ENCODE results near the gene SNTG2.
"Not testable (repeated sequence)": the region's sequence is repeated elsewhere in the genome, so short reads cannot be mapped to it uniquely, and the experiment has no call there.

SNTG2 gene

DNA sequence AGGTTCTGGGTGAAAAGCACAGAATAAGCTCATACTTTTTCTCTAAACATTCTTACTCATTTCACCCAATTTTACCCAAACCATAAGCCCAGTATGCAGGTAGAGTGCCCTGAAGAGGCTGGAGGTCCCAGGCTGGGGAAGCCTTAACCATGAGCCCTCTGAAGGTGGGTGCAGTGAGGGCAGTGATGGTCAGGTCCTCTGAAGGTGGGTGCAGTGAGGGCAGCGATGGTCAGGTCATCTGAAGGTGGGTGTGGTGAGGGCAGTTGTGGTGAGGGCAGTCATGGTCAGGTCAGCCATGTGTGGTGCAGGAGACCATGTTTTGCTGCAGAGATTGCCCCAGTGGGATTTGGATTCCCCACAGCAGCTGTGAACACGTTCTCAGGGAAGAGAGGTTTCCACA, 148.8 kb downstream of the SNTG2 start:
- DNase-seq (ENCODE audit: low read depth in 3 of 3): no peak

DNA sequence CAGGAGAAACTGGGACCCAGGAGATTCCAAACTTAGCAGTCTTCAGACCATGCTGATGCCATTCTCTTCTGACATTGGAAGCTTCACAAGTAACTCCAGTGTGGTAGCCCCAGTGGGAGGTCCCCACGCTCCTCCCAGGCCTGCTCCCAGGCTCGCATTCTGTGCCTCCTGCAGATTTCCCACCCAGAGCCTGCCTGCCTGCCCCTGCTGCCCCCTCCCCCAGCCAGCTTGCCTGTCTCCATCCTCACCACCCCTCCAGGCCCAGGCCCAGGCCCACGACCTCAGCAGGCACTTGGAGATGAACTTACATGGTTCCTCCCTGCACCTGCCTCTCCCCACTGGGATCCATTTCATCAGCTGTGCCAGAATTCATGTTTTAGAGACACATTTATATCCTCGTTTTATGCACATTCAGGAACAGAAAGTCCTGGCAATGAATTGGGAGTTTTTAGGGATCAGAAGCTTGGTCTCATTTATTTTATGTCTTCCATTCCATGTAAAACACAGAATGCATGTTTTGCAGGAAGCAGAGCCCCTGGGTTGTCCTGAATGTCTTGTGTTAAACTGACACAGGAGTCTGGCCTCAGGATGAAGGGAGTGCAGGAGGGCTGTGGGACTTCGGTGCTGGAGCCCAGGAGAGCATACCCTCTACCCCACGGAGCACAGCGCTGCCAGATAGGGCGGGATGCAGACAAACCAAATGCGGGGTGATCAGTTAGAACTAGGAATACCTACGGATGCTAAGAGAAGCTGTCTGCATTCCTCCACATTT, 150.5 kb downstream of the SNTG2 start:
- no peak for DNase-seq (ENCODE audit: low read depth in 3 of 3)

DNA sequence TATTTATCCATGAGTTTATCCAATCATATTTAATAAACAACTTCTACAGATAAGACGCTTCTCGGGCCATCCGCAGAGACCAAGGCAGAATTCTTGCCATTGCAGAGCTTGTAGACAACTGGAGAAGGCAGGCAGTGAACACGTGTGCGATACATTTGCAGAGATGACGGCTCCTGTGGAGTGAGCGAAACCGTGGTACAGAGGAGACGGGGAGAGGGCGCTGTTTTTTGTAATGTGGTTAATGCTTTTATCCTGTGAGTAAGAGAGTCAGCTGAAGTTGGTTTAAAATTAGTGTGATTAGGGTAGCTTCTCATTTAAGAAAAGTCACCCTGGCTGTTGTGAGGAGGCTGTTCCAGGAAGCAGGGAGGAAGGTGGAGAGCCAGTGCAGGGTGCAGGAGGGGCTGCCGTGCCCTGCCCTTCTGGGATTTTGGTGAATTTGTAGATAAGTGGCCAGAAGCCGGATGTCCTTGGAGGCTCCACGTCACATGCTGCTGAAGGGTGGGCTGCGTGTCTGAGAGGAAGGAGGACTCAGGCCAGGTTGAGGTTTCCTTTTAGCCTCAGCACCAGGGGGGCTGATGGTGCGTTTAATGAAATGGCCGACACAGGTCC, 151.4 kb downstream of the SNTG2 start:
- DNase-seq (ENCODE audit: low read depth in 3 of 3): no peak

DNA sequence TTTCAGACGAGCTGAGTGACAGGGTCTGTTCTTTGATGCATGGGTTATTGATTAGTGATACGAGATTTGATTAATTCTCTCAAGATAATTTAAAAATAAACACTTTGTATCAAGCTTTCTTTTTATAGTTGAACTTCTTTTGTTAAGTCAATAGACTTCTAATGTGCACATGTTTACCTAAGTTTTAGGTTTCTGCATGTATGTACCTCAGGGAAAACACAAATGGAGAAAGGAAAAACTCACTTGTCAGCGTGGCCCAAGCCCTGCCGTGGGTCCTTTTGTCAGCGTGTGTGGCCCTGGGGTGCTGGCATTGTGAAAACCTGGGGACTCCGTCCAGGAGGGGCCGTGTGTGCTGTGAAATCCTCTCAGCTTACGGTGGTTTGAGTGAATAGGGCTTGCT, 153.7 kb downstream of the SNTG2 start:
- DNase-seq (ENCODE audit: low read depth in 3 of 3): no peak

DNA sequence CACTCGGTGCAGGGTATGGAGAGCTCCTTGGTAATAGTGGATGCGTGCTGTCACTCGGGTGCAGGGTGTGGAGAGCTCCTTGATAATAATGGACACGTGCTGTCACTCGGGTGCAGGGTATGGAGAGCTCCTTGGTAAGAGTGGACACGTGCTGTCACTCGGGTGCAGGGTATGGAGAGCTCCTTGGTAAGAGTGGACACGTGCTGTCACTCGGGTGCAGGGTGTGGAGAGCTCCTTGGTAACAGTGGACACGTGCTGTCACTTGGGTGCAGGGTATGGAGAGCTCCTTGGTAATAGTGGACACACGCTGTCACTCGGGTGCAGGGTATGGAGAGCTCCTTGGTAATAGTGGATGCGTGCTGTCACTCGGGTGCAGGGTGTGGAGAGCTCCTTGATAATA, 155.7 kb downstream of the SNTG2 start:
- DNase-seq (ENCODE audit: low read depth in 3 of 3): not testable (repeated sequence)

DNA sequence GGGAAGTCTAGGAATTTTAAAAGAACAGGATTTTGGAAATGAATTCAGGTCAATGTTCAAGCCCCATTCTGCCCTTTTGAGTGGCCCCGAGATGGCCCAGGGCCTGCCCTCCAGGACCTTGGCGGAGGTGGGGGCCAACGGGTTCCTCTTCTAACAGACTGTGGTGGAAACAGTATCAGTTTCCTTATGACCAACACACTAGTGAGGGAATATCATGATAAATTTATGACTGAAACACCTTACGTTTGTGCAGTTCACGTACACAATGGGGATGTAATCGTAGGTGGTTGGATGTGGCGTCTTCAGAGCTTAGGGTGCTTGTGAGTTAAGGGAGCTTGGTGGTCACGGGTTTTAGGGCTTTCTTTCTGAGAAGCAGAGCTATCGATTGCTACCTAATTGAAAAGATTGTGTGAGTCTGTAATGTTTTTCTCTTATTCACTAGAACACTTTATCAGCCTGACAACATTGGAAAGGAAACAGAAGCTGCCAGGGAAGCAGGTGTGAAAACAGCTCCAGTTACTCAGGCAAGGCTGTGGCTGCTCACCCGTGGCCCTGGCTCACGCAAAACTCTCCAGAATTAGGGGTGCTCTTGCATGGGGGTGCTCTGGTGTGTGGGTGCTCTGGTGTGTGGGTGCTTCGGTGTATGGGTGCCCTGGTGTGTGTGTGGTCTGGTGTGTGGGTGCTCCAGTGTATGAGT, 165.3 kb downstream of the SNTG2 start:
- DNase-seq (ENCODE audit: low read depth in 3 of 3): no peak

DNA sequence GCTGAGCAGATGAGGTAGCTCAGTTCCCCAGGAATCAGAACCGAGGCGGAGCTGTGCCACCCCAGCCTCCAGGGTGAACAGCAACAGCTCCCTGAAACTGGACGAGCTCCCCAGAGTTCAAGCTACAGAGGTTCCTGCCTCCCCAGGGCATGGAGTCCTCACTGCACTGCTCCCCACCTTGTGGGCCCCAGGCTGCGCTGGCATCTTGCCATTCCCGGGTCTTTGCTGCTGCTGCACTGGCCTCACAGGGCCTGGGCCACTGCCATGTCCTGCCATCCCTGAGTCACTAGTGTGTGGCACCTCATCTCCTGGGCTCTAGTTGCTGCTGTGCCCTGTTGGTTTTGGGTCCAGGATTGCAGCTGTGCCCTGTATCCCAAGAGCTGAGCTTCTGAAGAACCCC, 166.9 kb downstream of the SNTG2 start:
- no peak for DNase-seq (ENCODE audit: low read depth in 3 of 3)

DNA sequence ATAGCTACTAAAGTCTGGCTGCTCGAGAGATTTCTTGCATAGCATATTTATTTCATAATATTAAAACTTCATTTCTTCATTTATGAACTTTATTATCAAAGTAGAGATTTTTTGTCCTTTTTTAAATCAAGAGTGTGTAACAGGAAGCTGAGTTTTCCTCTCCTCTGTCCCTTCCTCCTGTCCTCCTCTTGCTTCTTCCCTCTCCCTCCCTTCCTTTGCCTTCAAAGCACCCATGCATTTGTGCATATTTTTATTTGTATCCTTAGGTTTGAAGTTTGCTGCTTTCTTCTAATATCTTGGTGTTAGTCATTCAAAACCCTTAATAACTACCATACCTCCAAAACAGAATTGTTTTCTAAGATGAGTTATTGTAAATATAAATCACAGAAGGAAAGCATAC, 174.6 kb downstream of the SNTG2 start:
- no peak for DNase-seq (ENCODE audit: low read depth in 3 of 3)

DNA sequence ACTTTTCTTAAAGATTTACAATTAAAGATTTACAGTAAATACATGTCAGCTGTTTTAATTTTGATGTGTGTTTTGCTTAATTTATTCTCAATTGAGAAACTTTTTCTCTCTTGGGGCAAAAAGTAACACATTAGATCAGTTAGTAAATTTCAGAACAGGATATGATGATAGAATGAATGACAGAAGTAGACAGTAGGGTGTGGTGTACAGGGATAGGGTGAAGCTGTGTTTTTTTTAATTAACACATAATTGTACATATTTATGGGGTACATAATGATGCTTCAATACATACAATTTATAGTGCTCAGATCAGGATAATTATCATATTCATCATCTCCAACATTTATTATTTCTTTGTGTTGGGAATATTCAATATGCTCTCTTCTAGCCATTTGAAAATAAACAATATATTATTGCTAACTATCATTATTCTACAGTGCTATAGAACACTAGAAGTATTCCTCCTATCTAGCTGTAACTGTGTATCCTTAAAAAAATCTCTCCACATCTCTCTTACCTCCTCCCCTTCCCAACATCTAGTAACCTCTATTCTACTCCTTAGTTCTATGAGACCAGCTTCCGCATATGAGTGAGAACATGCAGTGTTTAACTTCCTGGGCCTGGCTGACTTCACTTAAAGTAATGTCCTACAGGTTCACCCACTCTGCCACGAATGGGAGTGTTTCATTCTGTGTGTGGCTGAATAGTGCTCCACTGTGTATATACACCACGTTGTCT, 175.2 kb downstream of the SNTG2 start:
- DNase-seq (ENCODE audit: low read depth in 3 of 3): no peak

DNA sequence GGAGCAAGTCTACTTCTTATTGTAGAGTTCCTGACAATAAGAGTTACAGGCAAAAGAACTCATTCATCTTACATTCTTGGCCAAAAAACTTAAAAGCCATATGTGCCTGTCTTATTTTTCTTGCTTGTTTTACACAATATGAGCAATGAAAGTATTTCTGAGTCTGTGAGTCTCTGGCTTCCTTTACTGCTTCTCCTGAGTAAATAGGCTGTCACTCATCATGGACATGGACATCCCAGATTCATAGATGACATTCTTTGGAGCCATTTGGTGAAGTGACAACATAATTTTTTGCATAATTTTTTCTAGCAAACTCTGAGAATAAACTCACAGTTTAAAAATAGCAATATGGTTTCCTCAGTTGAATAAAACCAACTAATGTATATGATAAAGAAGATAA, 179.3 kb downstream of the SNTG2 start:
- DNase-seq (ENCODE audit: low read depth in 3 of 3): no peak

DNA sequence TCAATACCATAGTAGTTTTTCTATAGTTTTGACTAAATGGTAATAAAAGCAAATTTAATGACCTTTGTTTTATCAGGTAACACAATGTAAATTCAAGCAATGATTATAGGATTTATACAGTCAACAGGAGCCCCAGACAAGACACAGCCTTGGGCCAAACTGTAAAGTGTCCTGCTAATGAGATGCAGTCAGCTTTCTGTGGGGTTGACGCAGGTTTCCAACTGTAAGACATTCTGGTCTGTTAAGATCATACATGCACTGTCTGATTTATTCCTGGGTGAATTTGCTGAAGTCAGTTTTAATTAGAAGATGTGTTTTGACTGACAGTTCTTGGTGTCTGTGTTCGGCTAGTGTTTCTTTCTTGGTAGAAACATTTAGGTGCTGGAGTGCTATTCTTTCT, 180.3 kb downstream of the SNTG2 start:
- no peak for DNase-seq (ENCODE audit: low read depth in 3 of 3)

DNA sequence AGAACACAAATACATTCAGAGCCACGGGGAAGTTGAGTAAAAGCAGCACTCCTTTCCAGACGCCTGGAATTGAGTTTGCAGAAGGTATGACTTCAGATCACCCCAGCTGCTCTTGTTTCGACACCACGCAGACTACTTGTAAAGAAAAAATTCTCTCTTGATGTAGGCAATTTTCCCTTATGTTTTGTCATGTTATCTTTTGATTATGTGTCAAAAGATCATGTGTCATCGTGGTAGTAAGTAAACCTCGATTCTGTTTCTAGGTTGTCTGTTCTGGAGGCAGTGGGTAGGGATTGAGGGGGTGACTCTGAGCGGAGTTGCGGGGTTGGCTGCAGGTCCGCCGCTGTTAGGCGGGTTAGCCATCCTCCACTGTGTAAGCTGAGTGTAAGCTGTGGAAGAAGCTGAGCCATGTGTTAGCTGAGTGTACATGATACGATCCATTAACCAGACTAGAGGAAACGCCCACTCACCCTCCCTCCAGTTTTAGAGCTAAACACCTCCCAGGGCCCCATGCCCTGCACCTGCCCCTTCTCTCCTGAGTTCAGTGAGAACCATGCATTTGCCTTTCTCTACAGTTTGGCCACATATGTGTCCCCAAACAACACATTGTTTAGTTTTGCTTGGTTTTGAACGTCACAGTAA, 181.8 kb downstream of the SNTG2 start:
- peak in 2 of 3 donors; percentile 36 to 41 for DNase-seq (ENCODE audit: low read depth in 3 of 3)

DNA sequence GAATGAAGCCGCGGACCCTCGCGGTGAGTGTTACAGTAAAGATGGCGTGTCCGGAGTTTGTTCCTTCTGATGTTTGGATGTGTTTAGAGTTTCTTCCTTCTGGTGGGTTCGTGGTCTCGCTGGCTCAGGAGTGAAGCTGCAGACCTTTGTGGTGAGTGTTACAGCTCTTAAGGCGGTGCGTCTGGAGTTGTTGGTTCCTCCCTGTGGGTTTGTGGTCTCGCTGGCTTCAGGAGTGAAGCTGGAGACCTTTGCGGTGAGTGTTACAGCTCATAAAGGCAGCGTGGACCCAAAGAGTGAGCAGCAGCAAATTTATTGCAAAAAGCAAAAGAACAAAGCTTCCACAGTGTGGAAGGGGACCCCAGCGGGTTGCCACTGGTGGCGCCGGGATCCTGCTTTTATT, 183.2 kb downstream of the SNTG2 start:
- DNase-seq (ENCODE audit: low read depth in 3 of 3): not testable (repeated sequence)

DNA sequence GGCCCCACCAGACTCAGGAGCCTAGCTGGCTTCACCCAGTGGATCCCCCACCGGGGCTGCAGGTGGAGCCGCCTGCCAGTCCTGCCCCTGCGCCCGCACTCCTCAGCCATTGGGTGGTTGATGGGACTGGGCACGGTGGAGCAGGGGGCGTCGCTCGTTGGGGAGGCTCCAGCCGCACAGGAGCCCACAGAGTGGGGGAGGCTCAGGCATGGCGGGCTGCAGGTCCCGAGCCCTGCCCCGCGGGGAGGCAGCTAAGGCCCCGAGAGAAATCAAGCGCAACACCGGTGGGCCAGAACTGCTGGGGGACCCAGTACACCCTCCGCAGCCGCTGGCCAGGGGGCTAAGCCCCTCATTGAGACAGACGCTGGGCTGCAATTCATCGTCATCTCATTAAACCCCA, 184.0 kb downstream of the SNTG2 start:
- DNase-seq (ENCODE audit: low read depth in 3 of 3): no peak

DNA sequence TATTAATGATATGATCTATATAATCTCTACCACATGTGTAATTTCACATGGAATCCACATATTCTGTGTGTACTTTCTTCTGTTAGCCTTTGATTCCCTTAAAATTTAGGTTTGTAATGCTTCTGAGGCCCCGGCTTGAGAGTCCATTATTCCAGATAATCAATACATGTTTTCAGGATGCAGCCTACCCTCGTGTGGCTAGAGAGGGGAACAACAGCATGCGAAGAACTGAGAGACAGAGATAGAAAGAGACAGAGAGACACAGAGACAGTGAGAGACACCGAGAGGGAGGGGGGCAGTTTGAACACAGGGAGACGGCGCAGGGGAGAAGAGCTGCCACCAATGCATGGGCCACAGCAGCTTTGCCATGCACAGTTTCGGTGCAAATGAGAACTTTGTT, 185.4 kb downstream of the SNTG2 start:
- no peak for DNase-seq (ENCODE audit: low read depth in 3 of 3)

DNA sequence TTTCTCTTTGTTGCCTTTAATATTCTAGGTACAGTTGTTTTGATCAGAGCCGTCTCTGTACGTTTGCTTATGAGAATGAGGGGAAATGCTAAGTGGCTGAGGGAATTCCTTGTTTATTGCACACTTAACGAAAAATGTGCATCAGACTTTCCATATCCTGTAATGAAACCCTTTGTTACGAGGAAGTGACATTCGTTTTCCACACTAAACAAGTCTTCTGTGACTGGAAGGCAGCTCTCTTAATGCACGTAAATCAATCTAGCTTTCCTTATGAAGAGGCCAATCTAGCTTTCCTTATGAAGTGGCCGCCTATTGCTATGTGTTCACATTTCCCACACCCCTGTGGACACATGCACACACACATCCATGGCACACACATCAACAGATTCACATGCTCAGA, 186.2 kb downstream of the SNTG2 start:
- DNase-seq (ENCODE audit: low read depth in 3 of 3): no peak

DNA sequence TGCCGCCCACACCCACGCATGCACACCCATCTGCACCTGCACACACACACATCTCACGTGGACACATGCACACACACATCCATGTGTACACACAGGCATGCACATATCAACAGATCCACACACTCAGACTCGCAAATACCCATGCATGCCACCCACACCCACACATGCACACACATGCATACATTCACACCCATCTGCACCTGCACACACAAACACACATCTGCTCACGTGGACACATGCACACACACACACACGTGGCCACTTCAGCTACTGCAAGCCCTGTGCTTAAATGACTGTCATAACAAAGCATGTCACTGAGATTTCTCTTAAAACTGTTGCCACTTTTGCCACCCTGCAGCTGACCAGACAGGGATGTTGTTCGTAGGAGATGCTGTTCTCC, 186.6 kb downstream of the SNTG2 start:
- DNase-seq (ENCODE audit: low read depth in 3 of 3): no peak

DNA sequence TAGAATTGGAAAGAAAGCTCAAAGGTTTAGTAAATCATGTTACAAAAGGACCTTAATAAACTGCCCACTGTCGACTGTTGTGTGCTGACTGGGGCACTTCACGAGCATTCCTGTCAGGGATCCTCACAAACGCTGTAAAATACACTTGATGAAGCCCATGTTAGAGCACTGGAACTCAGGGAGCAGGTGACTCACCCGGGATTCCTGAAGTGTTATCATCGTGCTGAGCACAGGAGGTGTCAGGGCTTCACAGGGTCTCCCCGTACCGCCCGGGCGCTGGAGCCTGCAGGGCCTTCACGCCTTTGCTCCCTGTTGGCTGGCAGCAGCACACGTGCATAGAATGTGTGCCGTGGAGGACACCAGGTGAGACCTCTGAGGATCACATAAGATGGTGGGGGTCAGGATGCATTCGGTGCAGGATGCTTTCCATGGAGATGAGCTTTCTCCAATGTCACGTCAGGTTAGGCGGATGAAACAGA, 187.3 kb downstream of the SNTG2 start:
- DNase-seq (ENCODE audit: low read depth in 3 of 3): no peak

DNA sequence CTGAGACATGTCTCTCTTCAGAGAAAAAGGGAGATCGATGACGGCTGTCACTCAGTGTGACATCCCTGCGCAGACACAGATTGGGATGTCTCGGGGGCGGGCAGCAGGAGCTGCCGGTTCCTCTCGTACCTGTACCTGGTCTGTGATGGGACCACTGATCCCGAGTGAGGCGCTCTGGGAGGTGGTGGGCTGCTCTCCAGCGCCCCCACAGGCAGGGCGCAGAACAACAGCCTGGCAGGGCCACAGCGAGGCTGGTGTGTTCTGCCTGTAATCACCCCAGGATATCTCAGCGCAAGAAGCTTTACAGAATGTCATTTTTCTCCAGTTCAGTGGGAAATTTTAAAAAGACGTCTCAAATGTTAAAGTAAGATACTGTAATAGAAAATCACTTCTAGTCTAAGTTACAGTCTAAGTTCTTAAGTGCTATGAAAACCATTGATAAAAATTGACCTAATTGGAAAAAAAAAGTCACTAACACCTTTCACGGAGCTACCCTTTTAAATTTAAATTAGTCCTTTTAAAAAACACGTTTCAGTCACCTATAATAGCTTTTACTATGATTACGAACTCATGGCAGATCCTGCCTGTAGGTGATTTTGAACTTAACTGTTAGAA, 189.8 kb downstream of the SNTG2 start:
- no peak for DNase-seq (ENCODE audit: low read depth in 3 of 3)

DNA sequence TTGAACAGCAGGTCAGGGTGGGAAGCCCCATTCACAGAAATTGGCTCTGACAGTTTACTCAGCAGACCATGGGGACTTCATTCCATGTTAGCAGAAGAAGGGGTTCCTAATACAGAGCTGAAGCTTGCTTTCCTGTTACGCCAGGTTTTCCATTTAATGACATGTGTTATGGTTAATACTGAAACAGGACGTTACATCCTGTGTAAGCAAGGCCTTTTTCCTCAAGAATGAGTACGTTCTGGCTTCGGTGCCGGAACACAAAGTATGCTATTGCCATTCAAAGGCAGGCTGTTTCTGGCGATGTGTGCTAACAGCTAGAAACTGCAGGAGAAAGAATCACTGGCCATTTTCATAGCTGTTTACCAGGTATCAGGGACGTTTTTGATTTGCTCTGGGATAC, 190.4 kb downstream of the SNTG2 start:
- DNase-seq (ENCODE audit: low read depth in 3 of 3): no peak

DNA sequence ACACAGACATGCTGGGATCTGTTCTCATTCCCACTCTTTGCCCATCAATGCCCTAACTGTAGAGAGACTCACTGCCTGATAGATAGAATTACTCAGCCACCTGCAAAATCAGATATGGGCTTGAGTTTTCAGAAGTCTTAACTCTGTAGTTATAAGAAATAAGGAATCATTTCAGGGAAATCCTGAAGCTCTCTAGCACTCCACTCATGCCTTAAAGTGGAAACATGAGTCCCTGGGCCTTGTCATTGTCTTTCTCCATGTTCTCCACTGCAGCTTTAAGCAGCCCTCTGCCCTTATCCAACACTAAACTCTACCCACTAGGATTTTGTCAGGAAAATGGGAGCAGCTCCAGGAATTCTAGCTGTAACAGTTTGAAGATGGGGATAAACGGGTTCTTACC, 192.5 kb downstream of the SNTG2 start:
- DNase-seq (ENCODE audit: low read depth in 3 of 3): no peak
